ENCODE measurements around the gene SURF4. TPM values are rescaled to one million over a fixed set of nuclear protein-coding genes. Genes with fewer than 3 reads are reported as not detected.

SURF4 gene
- total and polyA plus RNA-seq, 2 of the 13 experiments (the other 11 are each of a cell fraction or from before 2014, with no cell fraction given): 220 to 265 TPM

DNA sequence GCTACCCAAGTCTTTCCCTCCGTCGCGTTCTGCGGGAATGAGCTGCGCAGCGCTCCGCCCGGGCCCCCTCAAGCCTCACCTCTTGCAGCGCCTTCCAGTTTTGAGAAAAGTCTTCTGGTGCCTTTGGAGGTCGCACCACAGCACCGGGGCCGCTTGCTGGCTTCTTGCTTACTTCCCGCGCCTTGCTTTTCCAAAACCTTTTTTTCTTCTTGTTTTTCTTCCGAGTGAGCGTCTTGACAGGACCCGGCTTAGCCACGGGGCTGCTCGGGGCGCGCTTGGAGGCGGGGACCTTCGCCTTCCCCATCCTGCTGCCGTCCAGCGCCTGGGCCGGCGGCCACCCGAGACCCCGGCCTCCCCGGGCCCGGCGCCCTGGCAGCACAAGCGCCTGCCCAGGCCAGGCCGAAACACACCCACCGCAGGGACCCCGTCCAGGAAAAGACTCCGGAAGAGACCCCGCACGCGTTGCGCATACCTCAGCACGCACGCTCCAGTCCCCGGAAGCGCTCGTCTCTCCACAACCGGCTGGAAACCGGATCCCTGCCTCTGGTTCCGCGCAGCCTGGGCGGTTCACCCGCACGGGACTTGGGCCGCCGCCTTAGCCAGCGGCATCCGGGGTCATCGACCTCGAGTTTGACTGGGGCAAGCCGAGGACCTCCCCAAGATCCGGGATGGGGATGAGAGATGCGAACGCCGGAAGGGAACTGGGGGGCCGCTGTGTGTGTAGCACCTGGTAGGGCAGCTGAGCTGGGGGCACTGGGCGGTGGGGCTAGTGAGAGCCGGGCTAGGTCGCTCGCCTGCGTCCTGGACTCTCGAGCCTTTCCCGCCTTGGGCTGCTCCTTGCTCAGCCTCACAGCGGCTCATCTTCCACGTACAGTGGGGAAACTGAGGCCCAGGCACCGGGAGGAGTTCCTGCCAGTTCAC, 41.9 kb upstream of the SURF4 start, which contains the start of gene REXO4 (continued):
- no peak for TF ChIP-seq ZNF7 (CRISPR knock-in tag; IDR thresholded peaks at IDR 0.05)
- TF ChIP-seq, protein P1, sequence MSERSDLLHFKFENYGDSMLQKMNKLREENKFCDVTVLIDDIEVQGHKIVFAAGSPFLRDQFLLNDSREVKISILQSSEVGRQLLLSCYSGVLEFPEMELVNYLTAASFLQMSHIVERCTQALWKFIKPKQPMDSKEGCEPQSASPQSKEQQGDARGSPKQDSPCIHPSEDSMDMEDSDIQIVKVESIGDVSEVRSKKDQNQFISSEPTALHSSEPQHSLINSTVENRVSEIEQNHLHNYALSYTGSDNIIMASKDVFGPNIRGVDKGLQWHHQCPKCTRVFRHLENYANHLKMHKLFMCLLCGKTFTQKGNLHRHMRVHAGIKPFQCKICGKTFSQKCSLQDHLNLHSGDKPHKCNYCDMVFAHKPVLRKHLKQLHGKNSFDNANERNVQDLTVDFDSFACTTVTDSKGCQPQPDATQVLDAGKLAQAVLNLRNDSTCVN (CRISPR knock-in tag; IDR thresholded peaks at IDR 0.05; ENCODE audit: borderline replicate concordance): 0 out of 2 replicates have a peak, but pooled peaks have one; percentile 45
- TF ChIP-seq, protein P2, sequence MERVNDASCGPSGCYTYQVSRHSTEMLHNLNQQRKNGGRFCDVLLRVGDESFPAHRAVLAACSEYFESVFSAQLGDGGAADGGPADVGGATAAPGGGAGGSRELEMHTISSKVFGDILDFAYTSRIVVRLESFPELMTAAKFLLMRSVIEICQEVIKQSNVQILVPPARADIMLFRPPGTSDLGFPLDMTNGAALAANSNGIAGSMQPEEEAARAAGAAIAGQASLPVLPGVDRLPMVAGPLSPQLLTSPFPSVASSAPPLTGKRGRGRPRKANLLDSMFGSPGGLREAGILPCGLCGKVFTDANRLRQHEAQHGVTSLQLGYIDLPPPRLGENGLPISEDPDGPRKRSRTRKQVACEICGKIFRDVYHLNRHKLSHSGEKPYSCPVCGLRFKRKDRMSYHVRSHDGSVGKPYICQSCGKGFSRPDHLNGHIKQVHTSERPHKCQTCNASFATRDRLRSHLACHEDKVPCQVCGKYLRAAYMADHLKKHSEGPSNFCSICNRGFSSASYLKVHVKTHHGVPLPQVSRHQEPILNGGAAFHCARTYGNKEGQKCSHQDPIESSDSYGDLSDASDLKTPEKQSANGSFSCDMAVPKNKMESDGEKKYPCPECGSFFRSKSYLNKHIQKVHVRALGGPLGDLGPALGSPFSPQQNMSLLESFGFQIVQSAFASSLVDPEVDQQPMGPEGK (CRISPR knock-in tag; IDR thresholded peaks at IDR 0.05): peak; percentile 90; the same call in 1 of the 2 replicates
- no peak for TF ChIP-seq JARID2 (CRISPR knock-in tag; IDR thresholded peaks at IDR 0.05; ENCODE audit: insufficient replicate concordance)
- TF ChIP-seq CHCHD3 (CRISPR knock-in tag; IDR thresholded peaks at IDR 0.05): no peak
- TF ChIP-seq NFRKB (IDR thresholded peaks at IDR 0.05): no peak
- TF ChIP-seq ZNF484 (CRISPR knock-in tag; IDR thresholded peaks at IDR 0.05; ENCODE audit: borderline replicate concordance, low read depth): no peak
- TF ChIP-seq TCF7 (IDR thresholded peaks at IDR 0.05; ENCODE audit: low read depth): no peak
- TF ChIP-seq ZNF713 (CRISPR knock-in tag; IDR thresholded peaks at IDR 0.05): no peak
- TF ChIP-seq, protein P3, sequence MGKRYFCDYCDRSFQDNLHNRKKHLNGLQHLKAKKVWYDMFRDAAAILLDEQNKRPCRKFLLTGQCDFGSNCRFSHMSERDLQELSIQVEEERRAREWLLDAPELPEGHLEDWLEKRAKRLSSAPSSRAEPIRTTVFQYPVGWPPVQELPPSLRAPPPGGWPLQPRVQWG (CRISPR knock-in tag; IDR thresholded peaks at IDR 0.05; ENCODE audit: borderline replicate concordance, low read depth): no peak
- TF ChIP-seq MBNL3 (CRISPR knock-in tag; conservative IDR thresholded peaks at IDR 0.05): no peak
- peak; percentile 89 for TF ChIP-seq YEATS4 (CRISPR knock-in tag; IDR thresholded peaks at IDR 0.05; ENCODE audit: borderline replicate concordance)
- 0 out of 2 replicates have a peak, but pooled peaks have one; percentile 52 for TF ChIP-seq ATF7-NPFF (CRISPR knock-in tag; IDR thresholded peaks at IDR 0.05; ENCODE audit: low read depth)
- peak; percentile 77 for TF ChIP-seq AGO1 (IDR thresholded peaks at IDR 0.05; ENCODE audit: low read depth, low read length, poor library complexity, severe bottlenecking)
- TF ChIP-seq ZNF564 (CRISPR knock-in tag; IDR thresholded peaks at IDR 0.05): peak; percentile 88; the same call in 1 of the 2 replicates
- TF ChIP-seq SMARCC2 (IDR thresholded peaks at IDR 0.05): no peak
- no peak for TF ChIP-seq SRY (CRISPR knock-in tag; IDR thresholded peaks at IDR 0.05)
- 0 out of 2 replicates have a peak, but pooled peaks have one; percentile 76 for TF ChIP-seq ZNF260 (CRISPR knock-in tag; IDR thresholded peaks at IDR 0.05; ENCODE audit: borderline replicate concordance, low read depth)
- TF ChIP-seq, protein P4, sequence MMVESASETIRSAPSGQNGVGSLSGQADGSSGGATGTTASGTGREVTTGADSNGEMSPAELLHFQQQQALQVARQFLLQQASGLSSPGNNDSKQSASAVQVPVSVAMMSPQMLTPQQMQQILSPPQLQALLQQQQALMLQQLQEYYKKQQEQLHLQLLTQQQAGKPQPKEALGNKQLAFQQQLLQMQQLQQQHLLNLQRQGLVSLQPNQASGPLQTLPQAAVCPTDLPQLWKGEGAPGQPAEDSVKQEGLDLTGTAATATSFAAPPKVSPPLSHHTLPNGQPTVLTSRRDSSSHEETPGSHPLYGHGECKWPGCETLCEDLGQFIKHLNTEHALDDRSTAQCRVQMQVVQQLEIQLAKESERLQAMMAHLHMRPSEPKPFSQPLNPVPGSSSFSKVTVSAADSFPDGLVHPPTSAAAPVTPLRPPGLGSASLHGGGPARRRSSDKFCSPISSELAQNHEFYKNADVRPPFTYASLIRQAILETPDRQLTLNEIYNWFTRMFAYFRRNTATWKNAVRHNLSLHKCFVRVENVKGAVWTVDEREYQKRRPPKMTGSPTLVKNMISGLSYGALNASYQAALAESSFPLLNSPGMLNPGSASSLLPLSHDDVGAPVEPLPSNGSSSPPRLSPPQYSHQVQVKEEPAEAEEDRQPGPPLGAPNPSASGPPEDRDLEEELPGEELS (CRISPR knock-in tag; IDR thresholded peaks at IDR 0.05): no peak
- TF ChIP-seq ZNF331 (CRISPR knock-in tag; IDR thresholded peaks at IDR 0.05): peak; percentile 86
- TF ChIP-seq ISX (CRISPR knock-in tag; conservative IDR thresholded peaks at IDR 0.05): no peak
- peak; percentile 63 for TF ChIP-seq HNF4A (CRISPR knock-in tag; IDR thresholded peaks at IDR 0.05)
- no peak; the same call in 1 of the 2 replicates for TF ChIP-seq ZNF598 (CRISPR knock-in tag; IDR thresholded peaks at IDR 0.05; ENCODE audit: borderline replicate concordance)
- TF ChIP-seq ZNF780A (CRISPR knock-in tag; IDR thresholded peaks at IDR 0.05): peak; percentile 94
